Daoy (cell line): ENCODE measurements around the gene SMPD3. TPM values are rescaled to one million over a fixed set of nuclear protein-coding genes. Genes with fewer than 3 reads are reported as not detected.
A peak's percentile ranks its signal among the peaks of the same experiment; 100 is the strongest.

Experiments
- DNase-seq: peaks from one replicate; pipeline ENCODE4 v3.0.0-alpha.2; 2015; ENCODE audit warnings: low read depth
- total RNA-seq: library from RNA; depleted of rRNA; stranded (reverse); fragments of >200 nt; shearing (Covaris generic); gene quantifications from 2 replicates; pipeline ENCODE4 v1.2.3, GENCODE V29; 2014

SMPD3 gene
- total RNA-seq, 1 experiment from 2014 or later, result 0.17 TPM

GRCh38 chr16:68472581-68472980 lies 24.3 kb upstream of the SMPD3 start:
- DNase-seq, result no peak

GRCh38 chr16:68470461-68471150 lies 22.3 kb upstream of the SMPD3 start:
- no peak for DNase-seq

- DNase-seq, result no peak
Observed at GRCh38 chr16:68469796-68470460, 21.6 kb upstream of the SMPD3 start.

- DNase-seq, result no peak
Observed at GRCh38 chr16:68468842-68469241, 20.5 kb upstream of the SMPD3 start.

- DNase-seq, result no peak
Observed at GRCh38 chr16:68466174-68466573, 17.9 kb upstream of the SMPD3 start.

GRCh38 chr16:68463904-68464303 lies 15.6 kb upstream of the SMPD3 start:
- no peak for DNase-seq

GRCh38 chr16:68460067-68460466 lies 11.8 kb upstream of the SMPD3 start:
- no peak for DNase-seq

GRCh38 chr16:68459457-68459856 lies 11.1 kb upstream of the SMPD3 start:
- no peak for DNase-seq

- no peak for DNase-seq
Observed at GRCh38 chr16:68458551-68458950, 10.2 kb upstream of the SMPD3 start.

GRCh38 chr16:68458101-68458500 lies 9.8 kb upstream of the SMPD3 start:
- no peak for DNase-seq

GRCh38 chr16:68455631-68456030 lies 7.3 kb upstream of the SMPD3 start:
- no peak for DNase-seq

- DNase-seq, result no peak
Observed at GRCh38 chr16:68454920-68455435, 6.7 kb upstream of the SMPD3 start.

GRCh38 chr16:68453816-68454215 lies 5.5 kb upstream of the SMPD3 start:
- no peak for DNase-seq

- DNase-seq, result no peak
Observed at GRCh38 chr16:68452176-68452575, 3.9 kb upstream of the SMPD3 start.

GRCh38 chr16:68451676-68452075 lies 3.4 kb upstream of the SMPD3 start:
- DNase-seq, result no peak

- no peak for DNase-seq
Observed at GRCh38 chr16:68450741-68451255, 2.5 kb upstream of the SMPD3 start.

GRCh38 chr16:68447653-68448359 lies 502 bp downstream of the SMPD3 start:
- DNase-seq, result peak; percentile 2

GRCh38 chr16:68446681-68447652 lies 1.3 kb downstream of the SMPD3 start:
- no peak for DNase-seq

GRCh38 chr16:68445458-68445857 lies 2.9 kb downstream of the SMPD3 start:
- peak; percentile 56 for DNase-seq

GRCh38 chr16:68444056-68444657 lies 4.2 kb downstream of the SMPD3 start:
- no peak for DNase-seq

GRCh38 chr16:68436581-68436980 lies 11.7 kb downstream of the SMPD3 start:
- no peak for DNase-seq
